ENCODE results near the gene PLAAT4. TPM values are rescaled to one million over a fixed set of nuclear protein-coding genes. Genes with fewer than 3 reads are reported as not detected.

Gene PLAAT4
- total and polyA plus RNA-seq, 2 of the 13 experiments (the other 11 are each of a cell fraction or from before 2014, with no cell fraction given): 0.71 to 1.00 TPM

DNA sequence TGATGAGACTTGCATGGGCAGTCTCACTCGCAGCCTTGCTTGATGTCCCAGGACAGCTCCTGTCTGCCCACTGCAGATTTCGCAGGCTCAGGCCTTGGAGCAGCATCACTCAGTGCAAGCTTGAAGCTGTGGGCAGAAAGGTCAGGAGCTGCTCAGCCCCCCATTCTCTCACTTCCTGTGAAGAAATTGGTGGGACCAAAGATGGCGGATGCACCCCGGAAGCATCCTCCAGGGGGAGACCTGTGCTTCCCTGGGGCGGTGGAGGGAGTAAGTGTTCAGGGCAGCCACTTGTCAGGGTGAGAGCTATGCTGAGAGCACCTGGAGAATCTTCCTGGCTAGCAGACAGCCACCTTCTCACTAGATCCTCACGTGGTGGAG lies 15.3 kb downstream of the PLAAT4 start:
- Histone ChIP-seq H3K36me3 (replicated peaks in 1 of 2; ENCODE audit: control insufficient read depth in 1 of 2, insufficient read depth in 2 of 2, low read length in 2 of 2) (no peaks in the 10 kb centered on the region), H3K4me2 (ENCODE audit: low read depth, low read length) (no peak overlapping the region), H3K4me3 (replicated peaks in 1 of 3; ENCODE audit: insufficient read depth in 1 of 3, low read depth in 2 of 3, low read length in 3 of 3) (no peak overlapping the region), H3K27ac (ENCODE audit: extremely low read length, insufficient read depth, low read length) (no peak overlapping the region), H3K4me1 (ENCODE audit: insufficient read depth, low read length) (no peaks in the 10 kb centered on the region), H3K9me3 (ENCODE audit: low read length) (no peaks in the 10 kb centered on the region), H2AFZ (ENCODE audit: low read length) (no peak overlapping the region), H4K20me1 (ENCODE audit: insufficient read depth, low read length) (no peaks in the 10 kb centered on the region), H3K27me3 (ENCODE audit: control insufficient read depth in 1 of 2, insufficient read depth in 2 of 2, low read length in 2 of 2) (peaks cover 1 to 11% of the 10 kb centered on the region in 2 experiments; a peak in 4 of 5 replicates), H3K79me2 (ENCODE audit: insufficient read depth, low read length) (no peaks in the 10 kb centered on the region), H3K9ac (ENCODE audit: insufficient read depth, low read depth, low read length) (no peak overlapping the region)
- in situ Hi-C loops (cut with HindIII; ENCODE audit: extremely low pct_ligation_motif_present, low pct_unique_long_range_greater_than_20kb): no loop called here
- CTCF ChIA-PET (ENCODE audit: low intra/inter-chr PET ratio, low total read pairs): no interaction called here
- intact Hi-C loops (cut with micrococcal nuclease; ENCODE audit: unreplicated experiment): no loop called here
- WGBS (ENCODE audit: low lambda C conversion rate): 65% methylated on average over 5 of the region's 6 CpGs
- TF ChIP-seq RFXAP (CRISPR knock-in tag; IDR thresholded peaks at IDR 0.05; ENCODE audit: borderline replicate concordance) (no peak), TAF15 (IDR thresholded peaks at IDR 0.05; ENCODE audit: low read depth, low read length, poor library complexity, severe bottlenecking) (no peak), ZNF350 (CRISPR knock-in tag; IDR thresholded peaks at IDR 0.05; ENCODE audit: borderline replicate concordance, low read depth) (no peak), NPAS2 (CRISPR knock-in tag; IDR thresholded peaks at IDR 0.05; ENCODE audit: borderline replicate concordance) (no peak), RAD51 (IDR thresholded peaks at IDR 0.05; ENCODE audit: borderline replicate concordance) (no peak), ATF1 (CRISPR knock-in tag; IDR thresholded peaks at IDR 0.05) (no peak), MED13 (CRISPR knock-in tag; IDR thresholded peaks at IDR 0.05) (no peak), ZNF468 (CRISPR knock-in tag; IDR thresholded peaks at IDR 0.05) (no peak), PAX8 (CRISPR knock-in tag; IDR thresholded peaks at IDR 0.05; ENCODE audit: borderline replicate concordance) (no peak), GATA4 (IDR thresholded peaks at IDR 0.05; ENCODE audit: borderline replicate concordance, low read depth) (no peak), ZNF343 (CRISPR knock-in tag; IDR thresholded peaks at IDR 0.05) (no peak), PLRG1 (conservative IDR thresholded peaks at IDR 0.05) (no peak), SNRNP70 (IDR thresholded peaks at IDR 0.05; ENCODE audit: low read depth, low read length) (no peak), CCDC6 (CRISPR knock-in tag; IDR thresholded peaks at IDR 0.05) (no peak)
- TF ChIP-seq, protein P1, sequence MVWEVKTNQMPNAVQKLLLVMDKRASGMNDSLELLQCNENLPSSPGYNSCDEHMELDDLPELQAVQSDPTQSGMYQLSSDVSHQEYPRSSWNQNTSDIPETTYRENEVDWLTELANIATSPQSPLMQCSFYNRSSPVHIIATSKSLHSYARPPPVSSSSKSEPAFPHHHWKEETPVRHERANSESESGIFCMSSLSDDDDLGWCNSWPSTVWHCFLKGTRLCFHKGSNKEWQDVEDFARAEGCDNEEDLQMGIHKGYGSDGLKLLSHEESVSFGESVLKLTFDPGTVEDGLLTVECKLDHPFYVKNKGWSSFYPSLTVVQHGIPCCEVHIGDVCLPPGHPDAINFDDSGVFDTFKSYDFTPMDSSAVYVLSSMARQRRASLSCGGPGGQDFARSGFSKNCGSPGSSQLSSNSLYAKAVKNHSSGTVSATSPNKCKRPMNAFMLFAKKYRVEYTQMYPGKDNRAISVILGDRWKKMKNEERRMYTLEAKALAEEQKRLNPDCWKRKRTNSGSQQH (CRISPR knock-in tag; IDR thresholded peaks at IDR 0.05; ENCODE audit: low read depth): no peak
- TF ChIP-seq, protein P2, sequence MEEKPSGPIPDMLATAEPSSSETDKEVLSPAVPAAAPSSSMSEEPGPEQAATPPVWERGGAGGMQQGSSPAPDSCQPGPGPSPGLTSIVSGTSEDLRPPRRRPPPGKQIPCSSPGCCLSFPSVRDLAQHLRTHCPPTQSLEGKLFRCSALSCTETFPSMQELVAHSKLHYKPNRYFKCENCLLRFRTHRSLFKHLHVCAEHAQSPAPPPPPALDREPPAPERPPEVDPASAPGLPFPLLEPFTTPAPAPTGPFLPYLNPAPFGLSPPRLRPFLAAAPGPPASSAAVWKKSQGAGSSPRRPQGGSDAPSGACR (CRISPR knock-in tag; IDR thresholded peaks at IDR 0.05): no peak
- TF ChIP-seq, protein P3, sequence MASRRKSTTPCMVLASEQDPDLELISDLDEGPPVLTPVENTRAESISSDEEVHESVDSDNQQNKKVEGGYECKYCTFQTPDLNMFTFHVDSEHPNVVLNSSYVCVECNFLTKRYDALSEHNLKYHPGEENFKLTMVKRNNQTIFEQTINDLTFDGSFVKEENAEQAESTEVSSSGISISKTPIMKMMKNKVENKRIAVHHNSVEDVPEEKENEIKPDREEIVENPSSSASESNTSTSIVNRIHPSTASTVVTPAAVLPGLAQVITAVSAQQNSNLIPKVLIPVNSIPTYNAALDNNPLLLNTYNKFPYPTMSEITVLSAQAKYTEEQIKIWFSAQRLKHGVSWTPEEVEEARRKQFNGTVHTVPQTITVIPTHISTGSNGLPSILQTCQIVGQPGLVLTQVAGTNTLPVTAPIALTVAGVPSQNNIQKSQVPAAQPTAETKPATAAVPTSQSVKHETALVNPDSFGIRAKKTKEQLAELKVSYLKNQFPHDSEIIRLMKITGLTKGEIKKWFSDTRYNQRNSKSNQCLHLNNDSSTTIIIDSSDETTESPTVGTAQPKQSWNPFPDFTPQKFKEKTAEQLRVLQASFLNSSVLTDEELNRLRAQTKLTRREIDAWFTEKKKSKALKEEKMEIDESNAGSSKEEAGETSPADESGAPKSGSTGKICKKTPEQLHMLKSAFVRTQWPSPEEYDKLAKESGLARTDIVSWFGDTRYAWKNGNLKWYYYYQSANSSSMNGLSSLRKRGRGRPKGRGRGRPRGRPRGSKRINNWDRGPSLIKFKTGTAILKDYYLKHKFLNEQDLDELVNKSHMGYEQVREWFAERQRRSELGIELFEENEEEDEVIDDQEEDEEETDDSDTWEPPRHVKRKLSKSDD (CRISPR knock-in tag; IDR thresholded peaks at IDR 0.05; ENCODE audit: low read depth): no peak
- TF ChIP-seq, protein P4, sequence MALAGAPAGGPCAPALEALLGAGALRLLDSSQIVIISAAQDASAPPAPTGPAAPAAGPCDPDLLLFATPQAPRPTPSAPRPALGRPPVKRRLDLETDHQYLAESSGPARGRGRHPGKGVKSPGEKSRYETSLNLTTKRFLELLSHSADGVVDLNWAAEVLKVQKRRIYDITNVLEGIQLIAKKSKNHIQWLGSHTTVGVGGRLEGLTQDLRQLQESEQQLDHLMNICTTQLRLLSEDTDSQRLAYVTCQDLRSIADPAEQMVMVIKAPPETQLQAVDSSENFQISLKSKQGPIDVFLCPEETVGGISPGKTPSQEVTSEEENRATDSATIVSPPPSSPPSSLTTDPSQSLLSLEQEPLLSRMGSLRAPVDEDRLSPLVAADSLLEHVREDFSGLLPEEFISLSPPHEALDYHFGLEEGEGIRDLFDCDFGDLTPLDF (CRISPR knock-in tag; IDR thresholded peaks at IDR 0.05): no peak
- DNase-seq (ENCODE audit: low spot score): no peak
- no TSS peak for BruUV-seq (replicated peaks)
- ATAC-seq: no peak
- POLR2A ChIA-PET: no interaction called here
- FAIRE-seq: no peak
